A673 (cell line): ENCODE data around the gene KIF19. TPM values are rescaled to one million over a fixed set of nuclear protein-coding genes. Genes with fewer than 3 reads are reported as not detected.

Source experiments
- BruUV-seq: library from RNA; stranded (reverse); fragments of 400-500 nt; replicated peaks from 2 replicates; lab custom pipeline; 2021; lab: Mats Ljungman, UMichigan
- CTCF ChIA-PET: fragments of 300-600 bp; sonication (Branson Sonifier 250); formaldehyde crosslinking; loops from one replicate; lab custom pipeline; 2022; ENCODE audit warnings: antibody characterized with exemption; lab: Charles Lee
- POLR2A ChIA-PET: fragments of 300-600 bp; sonication (Branson Sonifier 250); formaldehyde crosslinking; loops from one replicate; lab custom pipeline; 2022; ENCODE audit warnings: antibody characterized with exemption; ENCODE audit not compliant: low non-redundant PET; lab: Charles Lee
- DNase-seq: peaks from one replicate; pipeline ENCODE4 v3.0.0-alpha.2; 2015; ENCODE audit warnings: low spot score
- H3K27ac ChIP-seq: fragments of 200-600 bp; sonication (generic); 2 replicates; pipeline ENCODE4 v1.5.1; 2016; ENCODE audit warnings: mixed run types, low read depth, mild to moderate bottlenecking, mixed read lengths, antibody characterized with exemption, low read length; ENCODE audit not compliant: poor library complexity, severe bottlenecking
- H3K27me3 ChIP-seq: fragments of 200-600 bp; sonication (generic); replicated peaks from 2 replicates; pipeline ENCODE4 v1.6.1; 2017; ENCODE audit warnings: mixed run types, low read depth, mild to moderate bottlenecking, mixed read lengths, antibody characterized with exemption, low read length; ENCODE audit not compliant: insufficient read depth, poor library complexity
- H3K36me3 ChIP-seq: fragments of 200-600 bp; sonication (generic); 2 replicates; pipeline ENCODE4 v1.6.1; 2016; ENCODE audit warnings: mixed run types, mild to moderate bottlenecking, mixed read lengths, antibody characterized with exemption, low read length; ENCODE audit not compliant: insufficient read depth, poor library complexity, severe bottlenecking
- H3K4me1 ChIP-seq: fragments of 200-600 bp; sonication (generic); 2 replicates; pipeline ENCODE4 v1.6.1; 2017; ENCODE audit warnings: mixed run types, mild to moderate bottlenecking, mixed read lengths, antibody characterized with exemption, low read length; ENCODE audit not compliant: insufficient read depth, poor library complexity, severe bottlenecking
- H3K4me3 ChIP-seq: fragments of 200-600 bp; sonication (generic); 2 replicates; pipeline ENCODE4 v1.5.1; 2016; ENCODE audit warnings: low read depth, mixed run types, mild to moderate bottlenecking, mixed read lengths, low read length; ENCODE audit not compliant: poor library complexity, severe bottlenecking
- H3K9me3 ChIP-seq: fragments of 200-600 bp; sonication (generic); 2 replicates; pipeline ENCODE4 v1.6.1; 2016; ENCODE audit warnings: mixed run types, low read depth, mild to moderate bottlenecking, mixed read lengths, antibody characterized with exemption, low read length; ENCODE audit not compliant: poor library complexity, severe bottlenecking
- CTCF ChIP-seq: fragments of 300-800, 200-600 bp; sonication (generic); conservative IDR thresholded peaks from 2 replicates; pipeline ENCODE4 v1.5.1; 2017; ENCODE audit warnings: low read depth, mild to moderate bottlenecking, antibody characterized with exemption, low read length, moderate library complexity, mixed read lengths
- EZH2 ChIP-seq: fragments of 200-600 bp; sonication (generic); IDR thresholded peaks from 2 replicates; pipeline ENCODE4 v1.6.1; 2017; ENCODE audit warnings: borderline replicate concordance, low read depth, mild to moderate bottlenecking, mixed read lengths, antibody characterized with exemption, low read length; ENCODE audit not compliant: poor library complexity, severe bottlenecking
- intact Hi-C: fragments of 100-400 bp; cut with micrococcal nuclease; formaldehyde crosslinking; loops from one replicate; pipeline ENCODE4 v1.10.0; 2022; ENCODE audit not compliant: unreplicated experiment
- total RNA-seq: library from RNA; stranded (reverse); gene quantifications from 2 replicates; pipeline ENCODE4 v1.2.3, GENCODE V29; 2021

KIF19 gene
- total RNA-seq, 1 experiment from 2014 or later, result not detected

GRCh38 chr17:74387365-74388218, 61.6 kb downstream of the KIF19 start:
- TF ChIP-seq CTCF (no peak), EZH2 (no peak)
- Histone ChIP-seq H3K4me1 (no peaks in the 10 kb centered on the region), H3K27ac (no peak overlapping the region), H3K27me3 (no peaks in the 10 kb centered on the region), H3K4me3 (no peak overlapping the region), H3K9me3 (no peaks in the 10 kb centered on the region), H3K36me3 (no peaks in the 10 kb centered on the region)
- intact Hi-C loops, result no loop called here
- BruUV-seq, result no TSS peak
- ChIA-PET CTCF (no interaction called here), POLR2A (no interaction called here)
- no peak for DNase-seq

GRCh38 chr17:74389084-74389753, 63.2 kb downstream of the KIF19 start:
- CTCF ChIA-PET, result no interaction called here

More at GRCh38 chr17:74389084-74389753, 63.2 kb downstream of the KIF19 start:
- Histone ChIP-seq H3K27me3 (no peaks in the 10 kb centered on the region), H3K27ac (no peak overlapping the region), H3K4me3 (no peak overlapping the region), H3K4me1 (peaks cover 9% of the 10 kb centered on the region), H3K9me3 (no peaks in the 10 kb centered on the region), H3K36me3 (no peaks in the 10 kb centered on the region)
- no peak for DNase-seq
- POLR2A ChIA-PET, result no interaction called here
- intact Hi-C loops, result no loop called here
- no TSS peak for BruUV-seq
- TF ChIP-seq CTCF (no peak), EZH2 (no peak)
